HEK293 (cell line): ENCODE results near the gene HMGN4.
A peak's percentile ranks its signal among the peaks of the same experiment; 100 is the strongest.

ENCODE experiments used
- CTCF ChIA-PET: fragments of 350-600 bp; formaldehyde crosslinking; extraction: SDS; loops from one replicate; lab custom pipeline; 2021; ENCODE audit warnings: antibody characterized with exemption; lab: Yijun Ruan, JAX
- POLR2A ChIA-PET: fragments of 300-600 bp; formaldehyde crosslinking; extraction: SDS; loops from one replicate; lab custom pipeline; 2020; ENCODE audit warnings: antibody characterized with exemption, inconsistent platforms; lab: Yijun Ruan, JAX
- H3K27ac ChIP-seq: fragments of 200-500 bp; sonication (Bioruptor generic); 2 replicates; pipeline ENCODE4 v1.5.1; 2014; ENCODE audit warnings: low read depth, low read length, control low read depth, inconsistent platforms; ENCODE audit errors: extremely low read depth
- H3K36me3 ChIP-seq, 2 experiments: fragments of 200-500 bp in 1 of 2; sonication (Bioruptor generic) in 1 of 2; 1 replicate in 1 of 2; 2 replicates in 1 of 2; pipeline ENCODE4 v1.5.1; 2014 to 2017; ENCODE audit warnings: inconsistent platforms in 2 of 2, low read length in 2 of 2; ENCODE audit not compliant: control insufficient read depth in 2 of 2, insufficient read depth in 1 of 2
- H3K4me1 ChIP-seq: fragments of 200-500 bp; sonication (Bioruptor generic); 2 replicates; pipeline ENCODE4 v1.5.1; 2014; ENCODE audit warnings: mild to moderate bottlenecking, low read length, inconsistent platforms; ENCODE audit not compliant: control insufficient read depth, insufficient read depth
- H3K4me3 ChIP-seq: 2 replicates; pipeline ENCODE4 v1.5.1; 2011; ENCODE audit warnings: low read depth, mild to moderate bottlenecking, control low read depth, low read length, moderate library complexity
- H3K9me3 ChIP-seq: fragments of 200-500 bp; sonication (Bioruptor generic); 2 replicates; pipeline ENCODE4 v1.5.1; 2014; ENCODE audit warnings: low read depth, low read length, inconsistent platforms; ENCODE audit not compliant: control insufficient read depth, insufficient read depth
- KLF9 ChIP-seq: fragments of 450-650 bp; formaldehyde crosslinking; IDR thresholded peaks from 2 replicates; pipeline ENCODE4 v1.5.1; 2016; ENCODE audit warnings: missing biosample characterization, missing genetic modification characterization, low read depth
- YY1 ChIP-seq: fragments of 450-650 bp; formaldehyde crosslinking; IDR thresholded peaks from 2 replicates; pipeline ENCODE4 v1.5.1; 2018; ENCODE audit warnings: missing biosample characterization, missing genetic modification characterization
- ZFP3 ChIP-seq: fragments of 450-650 bp; formaldehyde crosslinking; IDR thresholded peaks from 2 replicates; pipeline ENCODE4 v1.5.1; 2016; ENCODE audit warnings: low read depth, missing biosample characterization, missing genetic modification characterization
- ZFP41 ChIP-seq: fragments of 450-650 bp; formaldehyde crosslinking; IDR thresholded peaks from 2 replicates; pipeline ENCODE4 v1.5.1; 2016; ENCODE audit warnings: missing biosample characterization, missing genetic modification characterization, borderline replicate concordance
- ZNF600 ChIP-seq: fragments of 450-650 bp; formaldehyde crosslinking; IDR thresholded peaks from 2 replicates; pipeline ENCODE4 v1.5.1; 2016; ENCODE audit warnings: missing biosample characterization, missing genetic modification characterization
- TF ChIP-seq, protein P1 (sequence below): fragments of 450-650 bp; formaldehyde crosslinking; IDR thresholded peaks from 2 replicates; pipeline ENCODE4 v1.5.1; 2016; ENCODE audit warnings: missing biosample characterization, missing genetic modification characterization
- TF ChIP-seq, protein P2 (sequence below): fragments of 450-650 bp; formaldehyde crosslinking; conservative IDR thresholded peaks from 2 replicates; pipeline ENCODE4 v1.5.1; 2016; ENCODE audit warnings: low read depth, missing biosample characterization, missing genetic modification characterization
- TF ChIP-seq, protein P3 (sequence below): sonication (generic); formaldehyde crosslinking; IDR thresholded peaks from 2 replicates; pipeline ENCODE4 v1.8.1; 2022; ENCODE audit warnings: mild to moderate bottlenecking, moderate library complexity, missing genetic modification reagents
- TF ChIP-seq, protein P4 (sequence below): fragments of 450-650 bp; formaldehyde crosslinking; IDR thresholded peaks from 2 replicates; pipeline ENCODE4 v1.5.1; 2016; ENCODE audit warnings: missing biosample characterization, missing genetic modification characterization
- TF ChIP-seq, protein P5 (sequence below): fragments of 450-650 bp; formaldehyde crosslinking; IDR thresholded peaks from 2 replicates; pipeline ENCODE4 v1.5.0; 2017; ENCODE audit warnings: missing biosample characterization, missing genetic modification characterization, borderline replicate concordance
- TF ChIP-seq, protein P6 (sequence below): fragments of 450-650 bp; formaldehyde crosslinking; IDR thresholded peaks from 2 replicates; pipeline ENCODE4; 2016; ENCODE audit warnings: missing biosample characterization, missing genetic modification characterization
- TF ChIP-seq, protein P7 (sequence below): fragments of 450-650 bp; formaldehyde crosslinking; IDR thresholded peaks from 2 replicates; pipeline ENCODE4 v1.5.1; 2016; ENCODE audit warnings: missing biosample characterization, missing genetic modification characterization
- TF ChIP-seq, protein P8 (sequence below): IDR thresholded peaks from 2 replicates; pipeline ENCODE4 v1.6.1; 2011; ENCODE audit warnings: mild to moderate bottlenecking, low read depth, low read length, borderline replicate concordance

Gene HMGN4

DNA sequence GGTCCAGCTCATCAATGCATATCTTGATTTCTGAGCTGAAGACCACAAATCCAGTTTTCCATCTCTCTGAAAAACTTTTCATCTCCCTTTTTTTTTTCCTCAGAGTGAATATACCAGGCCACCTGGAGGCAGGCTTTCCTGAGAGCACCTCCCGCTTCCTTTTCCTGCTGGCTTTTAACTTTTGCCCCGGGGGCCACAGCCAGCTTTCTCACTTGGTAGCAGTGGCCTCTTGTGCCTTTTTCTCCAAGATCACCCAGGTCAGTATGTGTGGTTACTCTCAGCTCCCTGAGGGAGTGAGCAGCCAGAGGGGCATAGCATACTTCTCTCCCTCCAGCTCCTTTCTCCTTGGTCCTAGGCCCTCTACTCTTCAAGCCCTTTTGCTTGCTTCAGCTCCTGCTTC lies 38.1 kb upstream of the HMGN4 start, which contains the start of gene BTN1A1 (continued):
- TF ChIP-seq, protein P1, sequence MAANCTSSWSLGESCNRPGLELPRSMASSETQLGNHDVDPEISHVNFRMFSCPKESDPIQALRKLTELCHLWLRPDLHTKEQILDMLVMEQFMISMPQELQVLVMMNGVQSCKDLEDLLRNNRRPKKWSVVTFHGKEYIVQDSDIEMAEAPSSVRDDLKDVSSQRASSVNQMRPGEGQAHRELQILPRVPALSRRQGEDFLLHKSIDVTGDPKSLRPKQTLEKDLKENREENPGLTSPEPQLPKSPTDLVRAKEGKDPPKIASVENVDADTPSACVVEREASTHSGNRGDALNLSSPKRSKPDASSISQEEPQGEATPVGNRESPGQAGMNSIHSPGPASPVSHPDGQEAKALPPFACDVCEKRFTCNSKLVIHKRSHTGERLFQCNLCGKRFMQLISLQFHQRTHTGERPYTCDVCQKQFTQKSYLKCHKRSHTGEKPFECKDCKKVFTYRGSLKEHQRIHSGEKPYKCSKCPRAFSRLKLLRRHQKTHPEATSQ (tag by site-specific recombination): no peak
- TF ChIP-seq KLF9 (tag by site-specific recombination) (no peak), ZFP41 (tag by site-specific recombination) (no peak)
- TF ChIP-seq, protein P2, sequence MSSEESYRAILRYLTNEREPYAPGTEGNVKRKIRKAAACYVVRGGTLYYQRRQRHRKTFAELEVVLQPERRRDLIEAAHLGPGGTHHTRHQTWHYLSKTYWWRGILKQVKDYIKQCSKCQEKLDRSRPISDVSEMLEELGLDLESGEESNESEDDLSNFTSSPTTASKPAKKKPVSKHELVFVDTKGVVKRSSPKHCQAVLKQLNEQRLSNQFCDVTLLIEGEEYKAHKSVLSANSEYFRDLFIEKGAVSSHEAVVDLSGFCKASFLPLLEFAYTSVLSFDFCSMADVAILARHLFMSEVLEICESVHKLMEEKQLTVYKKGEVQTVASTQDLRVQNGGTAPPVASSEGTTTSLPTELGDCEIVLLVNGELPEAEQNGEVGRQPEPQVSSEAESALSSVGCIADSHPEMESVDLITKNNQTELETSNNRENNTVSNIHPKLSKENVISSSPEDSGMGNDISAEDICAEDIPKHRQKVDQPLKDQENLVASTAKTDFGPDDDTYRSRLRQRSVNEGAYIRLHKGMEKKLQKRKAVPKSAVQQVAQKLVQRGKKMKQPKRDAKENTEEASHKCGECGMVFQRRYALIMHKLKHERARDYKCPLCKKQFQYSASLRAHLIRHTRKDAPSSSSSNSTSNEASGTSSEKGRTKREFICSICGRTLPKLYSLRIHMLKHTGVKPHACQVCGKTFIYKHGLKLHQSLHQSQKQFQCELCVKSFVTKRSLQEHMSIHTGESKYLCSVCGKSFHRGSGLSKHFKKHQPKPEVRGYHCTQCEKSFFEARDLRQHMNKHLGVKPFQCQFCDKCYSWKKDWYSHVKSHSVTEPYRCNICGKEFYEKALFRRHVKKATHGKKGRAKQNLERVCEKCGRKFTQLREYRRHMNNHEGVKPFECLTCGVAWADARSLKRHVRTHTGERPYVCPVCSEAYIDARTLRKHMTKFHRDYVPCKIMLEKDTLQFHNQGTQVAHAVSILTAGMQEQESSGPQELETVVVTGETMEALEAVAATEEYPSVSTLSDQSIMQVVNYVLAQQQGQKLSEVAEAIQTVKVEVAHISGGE (tag by site-specific recombination): no peak

DNA sequence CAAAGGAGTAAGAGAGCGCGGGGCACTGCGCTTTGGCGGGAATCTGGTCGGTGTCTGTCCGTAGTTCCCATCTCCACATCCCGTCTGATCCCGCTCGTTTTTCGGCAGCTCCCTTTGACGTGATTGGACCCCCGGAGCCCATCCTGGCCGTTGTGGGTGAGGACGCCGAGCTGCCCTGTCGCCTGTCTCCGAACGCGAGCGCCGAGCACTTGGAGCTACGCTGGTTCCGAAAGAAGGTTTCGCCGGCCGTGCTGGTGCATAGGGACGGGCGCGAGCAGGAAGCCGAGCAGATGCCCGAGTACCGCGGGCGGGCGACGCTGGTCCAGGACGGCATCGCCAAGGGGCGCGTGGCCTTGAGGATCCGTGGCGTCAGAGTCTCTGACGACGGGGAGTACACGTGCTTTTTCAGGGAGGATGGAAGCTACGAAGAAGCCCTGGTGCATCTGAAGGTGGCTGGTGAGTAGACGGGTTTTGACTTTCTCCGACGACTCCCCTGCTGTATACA lies 36.6 kb upstream of the HMGN4 start:
- H3K27ac ChIP-seq: no peak overlapping the region
- TF ChIP-seq, protein P3, sequence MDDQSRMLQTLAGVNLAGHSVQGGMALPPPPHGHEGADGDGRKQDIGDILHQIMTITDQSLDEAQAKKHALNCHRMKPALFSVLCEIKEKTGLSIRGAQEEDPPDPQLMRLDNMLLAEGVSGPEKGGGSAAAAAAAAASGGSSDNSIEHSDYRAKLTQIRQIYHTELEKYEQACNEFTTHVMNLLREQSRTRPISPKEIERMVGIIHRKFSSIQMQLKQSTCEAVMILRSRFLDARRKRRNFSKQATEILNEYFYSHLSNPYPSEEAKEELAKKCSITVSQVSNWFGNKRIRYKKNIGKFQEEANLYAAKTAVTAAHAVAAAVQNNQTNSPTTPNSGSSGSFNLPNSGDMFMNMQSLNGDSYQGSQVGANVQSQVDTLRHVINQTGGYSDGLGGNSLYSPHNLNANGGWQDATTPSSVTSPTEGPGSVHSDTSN: peak; percentile 59; the same call in 1 of the 2 replicates
- TF ChIP-seq, protein P4, sequence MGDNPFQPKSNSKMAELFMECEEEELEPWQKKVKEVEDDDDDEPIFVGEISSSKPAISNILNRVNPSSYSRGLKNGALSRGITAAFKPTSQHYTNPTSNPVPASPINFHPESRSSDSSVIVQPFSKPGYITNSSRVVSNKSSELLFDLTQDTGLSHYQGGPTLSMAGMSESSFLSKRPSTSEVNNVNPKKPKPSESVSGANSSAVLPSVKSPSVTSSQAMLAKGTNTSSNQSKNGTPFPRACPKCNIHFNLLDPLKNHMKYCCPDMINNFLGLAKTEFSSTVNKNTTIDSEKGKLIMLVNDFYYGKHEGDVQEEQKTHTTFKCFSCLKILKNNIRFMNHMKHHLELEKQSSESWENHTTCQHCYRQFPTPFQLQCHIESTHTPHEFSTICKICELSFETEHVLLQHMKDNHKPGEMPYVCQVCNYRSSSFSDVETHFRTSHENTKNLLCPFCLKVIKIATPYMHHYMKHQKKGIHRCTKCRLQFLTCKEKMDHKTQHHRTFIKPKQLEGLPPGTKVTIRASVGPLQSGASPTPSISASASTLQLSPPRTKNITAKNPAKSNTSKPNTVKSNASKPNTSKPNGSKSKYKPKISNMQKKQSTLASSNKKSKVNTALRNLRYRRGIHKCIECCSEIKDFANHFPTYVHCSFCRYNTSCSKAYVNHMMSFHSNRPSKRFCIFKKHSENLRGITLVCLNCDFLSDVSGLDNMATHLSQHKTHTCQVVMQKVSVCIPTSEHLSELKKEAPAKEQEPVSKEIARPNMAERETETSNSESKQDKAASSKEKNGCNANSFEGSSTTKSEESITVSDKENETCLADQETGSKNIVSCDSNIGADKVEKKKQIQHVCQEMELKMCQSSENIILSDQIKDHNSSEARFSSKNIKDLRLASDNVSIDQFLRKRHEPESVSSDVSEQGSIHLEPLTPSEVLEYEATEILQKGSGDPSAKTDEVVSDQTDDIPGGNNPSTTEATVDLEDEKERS (tag by site-specific recombination): no peak
- TF ChIP-seq, all 188 proteins: peak for 1
- H3K4me1 ChIP-seq: no peaks in the 10 kb centered on the region
- POLR2A ChIA-PET: interaction anchor here (0.5 to 1.4 kb wide), 2 partner anchors 15 to 20 kb away, joined by 4 to 5 read pairs; no protein-coding TSS in a partner anchor
- H3K4me3 ChIP-seq: peak overlapping the region; percentile 16
- H3K9me3 ChIP-seq: no peaks in the 10 kb centered on the region
- CTCF ChIA-PET: interaction anchor here (0.8 to 1.2 kb wide), 2 partner anchors 11 to 168 kb away, joined by 3 to 4 read pairs; no protein-coding TSS in a partner anchor
- H3K36me3 ChIP-seq: no peaks in the 10 kb centered on the region

DNA sequence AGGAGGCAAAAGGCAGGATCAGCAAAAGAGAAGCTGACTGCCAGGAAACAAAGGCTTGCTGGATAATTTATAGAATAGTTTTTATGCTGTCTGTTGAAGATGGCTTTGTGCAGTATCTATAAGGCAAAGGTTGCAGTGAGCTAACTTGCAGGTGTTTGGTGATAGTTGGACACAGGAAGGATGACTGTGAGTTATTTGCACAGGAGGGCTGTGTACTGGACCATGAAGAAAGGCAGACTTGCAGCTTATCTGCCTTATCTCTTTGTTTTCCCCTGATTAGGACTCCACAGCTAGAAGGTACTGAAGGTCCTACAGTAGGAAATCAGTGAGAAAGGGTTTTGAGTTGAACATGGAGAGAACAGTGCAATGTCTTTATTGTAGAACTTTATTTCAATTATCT lies 36.0 kb upstream of the HMGN4 start:
- H3K27ac ChIP-seq: no peak overlapping the region
- CTCF ChIA-PET: interaction anchor here (0.5 kb wide), 1 partner anchor 32 kb away, joined by 3 read pairs; no protein-coding TSS in a partner anchor
- H3K36me3 ChIP-seq: no peaks in the 10 kb centered on the region
- POLR2A ChIA-PET: interaction anchor here (0.5 to 1.4 kb wide), 2 partner anchors 14 to 19 kb away, joined by 4 to 5 read pairs; no protein-coding TSS in a partner anchor
- H3K4me1 ChIP-seq: no peaks in the 10 kb centered on the region
- no peak overlapping the region for H3K4me3 ChIP-seq
- no peaks in the 10 kb centered on the region for H3K9me3 ChIP-seq
- no peak for TF ChIP-seq YY1
- no peak for TF ChIP-seq ZNF600
- TF ChIP-seq, protein P5, sequence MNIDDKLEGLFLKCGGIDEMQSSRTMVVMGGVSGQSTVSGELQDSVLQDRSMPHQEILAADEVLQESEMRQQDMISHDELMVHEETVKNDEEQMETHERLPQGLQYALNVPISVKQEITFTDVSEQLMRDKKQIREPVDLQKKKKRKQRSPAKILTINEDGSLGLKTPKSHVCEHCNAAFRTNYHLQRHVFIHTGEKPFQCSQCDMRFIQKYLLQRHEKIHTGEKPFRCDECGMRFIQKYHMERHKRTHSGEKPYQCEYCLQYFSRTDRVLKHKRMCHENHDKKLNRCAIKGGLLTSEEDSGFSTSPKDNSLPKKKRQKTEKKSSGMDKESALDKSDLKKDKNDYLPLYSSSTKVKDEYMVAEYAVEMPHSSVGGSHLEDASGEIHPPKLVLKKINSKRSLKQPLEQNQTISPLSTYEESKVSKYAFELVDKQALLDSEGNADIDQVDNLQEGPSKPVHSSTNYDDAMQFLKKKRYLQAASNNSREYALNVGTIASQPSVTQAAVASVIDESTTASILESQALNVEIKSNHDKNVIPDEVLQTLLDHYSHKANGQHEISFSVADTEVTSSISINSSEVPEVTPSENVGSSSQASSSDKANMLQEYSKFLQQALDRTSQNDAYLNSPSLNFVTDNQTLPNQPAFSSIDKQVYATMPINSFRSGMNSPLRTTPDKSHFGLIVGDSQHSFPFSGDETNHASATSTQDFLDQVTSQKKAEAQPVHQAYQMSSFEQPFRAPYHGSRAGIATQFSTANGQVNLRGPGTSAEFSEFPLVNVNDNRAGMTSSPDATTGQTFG (tag by site-specific recombination): no peak
- TF ChIP-seq, protein P6, sequence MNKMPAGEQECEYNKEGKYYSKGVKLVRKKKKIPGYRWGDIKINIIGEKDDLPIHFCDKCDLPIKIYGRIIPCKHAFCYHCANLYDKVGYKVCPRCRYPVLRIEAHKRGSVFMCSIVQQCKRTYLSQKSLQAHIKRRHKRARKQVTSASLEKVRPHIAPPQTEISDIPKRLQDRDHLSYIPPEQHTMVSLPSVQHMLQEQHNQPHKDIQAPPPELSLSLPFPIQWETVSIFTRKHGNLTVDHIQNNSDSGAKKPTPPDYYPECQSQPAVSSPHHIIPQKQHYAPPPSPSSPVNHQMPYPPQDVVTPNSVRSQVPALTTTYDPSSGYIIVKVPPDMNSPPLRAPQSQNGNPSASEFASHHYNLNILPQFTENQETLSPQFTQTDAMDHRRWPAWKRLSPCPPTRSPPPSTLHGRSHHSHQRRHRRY (tag by site-specific recombination): no peak
- TF ChIP-seq, protein P7, sequence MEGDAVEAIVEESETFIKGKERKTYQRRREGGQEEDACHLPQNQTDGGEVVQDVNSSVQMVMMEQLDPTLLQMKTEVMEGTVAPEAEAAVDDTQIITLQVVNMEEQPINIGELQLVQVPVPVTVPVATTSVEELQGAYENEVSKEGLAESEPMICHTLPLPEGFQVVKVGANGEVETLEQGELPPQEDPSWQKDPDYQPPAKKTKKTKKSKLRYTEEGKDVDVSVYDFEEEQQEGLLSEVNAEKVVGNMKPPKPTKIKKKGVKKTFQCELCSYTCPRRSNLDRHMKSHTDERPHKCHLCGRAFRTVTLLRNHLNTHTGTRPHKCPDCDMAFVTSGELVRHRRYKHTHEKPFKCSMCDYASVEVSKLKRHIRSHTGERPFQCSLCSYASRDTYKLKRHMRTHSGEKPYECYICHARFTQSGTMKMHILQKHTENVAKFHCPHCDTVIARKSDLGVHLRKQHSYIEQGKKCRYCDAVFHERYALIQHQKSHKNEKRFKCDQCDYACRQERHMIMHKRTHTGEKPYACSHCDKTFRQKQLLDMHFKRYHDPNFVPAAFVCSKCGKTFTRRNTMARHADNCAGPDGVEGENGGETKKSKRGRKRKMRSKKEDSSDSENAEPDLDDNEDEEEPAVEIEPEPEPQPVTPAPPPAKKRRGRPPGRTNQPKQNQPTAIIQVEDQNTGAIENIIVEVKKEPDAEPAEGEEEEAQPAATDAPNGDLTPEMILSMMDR (tag by site-specific recombination): no peak
- TF ChIP-seq, protein P8, sequence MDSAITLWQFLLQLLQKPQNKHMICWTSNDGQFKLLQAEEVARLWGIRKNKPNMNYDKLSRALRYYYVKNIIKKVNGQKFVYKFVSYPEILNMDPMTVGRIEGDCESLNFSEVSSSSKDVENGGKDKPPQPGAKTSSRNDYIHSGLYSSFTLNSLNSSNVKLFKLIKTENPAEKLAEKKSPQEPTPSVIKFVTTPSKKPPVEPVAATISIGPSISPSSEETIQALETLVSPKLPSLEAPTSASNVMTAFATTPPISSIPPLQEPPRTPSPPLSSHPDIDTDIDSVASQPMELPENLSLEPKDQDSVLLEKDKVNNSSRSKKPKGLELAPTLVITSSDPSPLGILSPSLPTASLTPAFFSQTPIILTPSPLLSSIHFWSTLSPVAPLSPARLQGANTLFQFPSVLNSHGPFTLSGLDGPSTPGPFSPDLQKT: no peak
- no peak for TF ChIP-seq ZFP3 (tag by site-specific recombination)
- TF ChIP-seq ZFP41 (tag by site-specific recombination): no peak
